Vagina (tissue), 2 donors: ENCODE data around the gene KHDRBS1. TPM values are rescaled to one million over a fixed set of nuclear protein-coding genes. Genes with fewer than 3 reads are reported as not detected.
"Not testable (repeated sequence)": the region's sequence is repeated elsewhere in the genome, so short reads cannot be mapped to it uniquely, and the experiment has no call there.

Experiments
- DNase-seq, 2 donors: peaks; one replicate each; pipeline ENCODE4 v3.0.0-alpha.2; 2017; ENCODE audit errors: extremely low spot score in 2 of 2
- H3K27ac ChIP-seq: fragments of 200-600 bp; sonication (generic); one replicate; pipeline ENCODE4 v1.5.1; 2019
- H3K27me3 ChIP-seq: fragments of 200-600 bp; sonication (generic); one replicate; pipeline ENCODE4 v1.5.1; 2019
- H3K36me3 ChIP-seq, 2 donors: fragments of 200-600 bp; sonication (generic); one replicate each; pipeline ENCODE4 v1.5.1; 2017 to 2019
- H3K4me1 ChIP-seq: fragments of 200-600 bp; sonication (generic); one replicate; pipeline ENCODE4 v1.5.1; 2019
- H3K4me3 ChIP-seq, 2 donors: fragments of 200-600 bp; sonication (generic); 1 replicate in 1 of 2; 2 replicates in 1 of 2; pipeline ENCODE4 v1.5.1; 2016 to 2019
- H3K9me3 ChIP-seq: fragments of 200-600 bp; sonication (generic); one replicate; pipeline ENCODE4 v1.5.1; 2019
- POLR2A ChIP-seq, 2 donors: fragments of 450-650 bp; IDR thresholded peaks; one replicate each; pipeline ENCODE4 v1.6.1; 2017; ENCODE audit warnings: antibody characterized with exemption in 2 of 2, mild to moderate bottlenecking in 2 of 2, moderate library complexity in 2 of 2
- POLR2AphosphoS5 ChIP-seq, 2 donors: sonication (generic); formaldehyde crosslinking; IDR thresholded peaks; one replicate each; pipeline ENCODE4 v1.9.0; 2017; ENCODE audit warnings: antibody characterized with exemption in 2 of 2, mild to moderate bottlenecking in 2 of 2, low read depth in 1 of 2; ENCODE audit not compliant: insufficient read depth in 1 of 2
- intact Hi-C: fragments of 100-400 bp; cut with DNase I; formaldehyde crosslinking; loops from one replicate; pipeline ENCODE4 v1.15.1; 2023
- total RNA-seq: library from RNA; depleted of rRNA; stranded (reverse); fragments of >200 nt; gene quantifications from one replicate; pipeline ENCODE4 v1.2.3, GENCODE V29; 2016
- TF ChIP-seq, protein P1 (sequence below), 3 experiments: fragments of 450-650 bp in 2 of 3; fragments of 200-600 bp in 1 of 3; sonication (generic) in 1 of 3; IDR thresholded peaks; one replicate each; pipeline ENCODE4 v1.5.1; 2017 to 2019; ENCODE audit warnings: antibody characterized with exemption in 3 of 3, mild to moderate bottlenecking in 2 of 3, moderate library complexity in 2 of 3

KHDRBS1 gene
- total RNA-seq, 1 donor from 2014 or later: 104 TPM

DNA sequence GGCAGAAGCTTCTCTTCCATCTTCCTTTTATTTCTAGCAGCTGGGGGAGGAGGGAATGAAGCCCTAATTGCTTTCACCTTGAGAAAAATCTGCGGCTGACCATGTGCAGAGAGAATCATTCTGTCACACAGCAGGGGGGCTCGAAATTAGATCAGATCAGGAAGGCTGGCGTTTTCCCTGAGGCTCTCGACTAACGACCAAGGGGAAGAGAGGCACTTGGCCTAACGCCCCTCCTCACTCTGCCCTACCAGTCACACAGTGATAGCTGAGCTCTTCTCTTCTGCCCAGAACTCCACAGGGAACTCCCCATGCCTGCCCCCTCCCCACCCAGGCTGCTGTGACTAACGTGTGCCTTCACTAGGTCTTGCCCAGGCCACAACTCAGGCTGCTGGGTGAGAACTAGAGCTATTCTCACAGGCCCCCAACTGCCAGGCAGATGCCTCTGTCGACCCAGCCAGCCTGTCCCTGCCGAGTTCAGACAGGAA lies 26.5 kb upstream of the KHDRBS1 start:
- H3K4me1 ChIP-seq: peaks cover 8% of the 10 kb centered on the region
- no peak for DNase-seq
- intact Hi-C loops: no loop called here

DNA sequence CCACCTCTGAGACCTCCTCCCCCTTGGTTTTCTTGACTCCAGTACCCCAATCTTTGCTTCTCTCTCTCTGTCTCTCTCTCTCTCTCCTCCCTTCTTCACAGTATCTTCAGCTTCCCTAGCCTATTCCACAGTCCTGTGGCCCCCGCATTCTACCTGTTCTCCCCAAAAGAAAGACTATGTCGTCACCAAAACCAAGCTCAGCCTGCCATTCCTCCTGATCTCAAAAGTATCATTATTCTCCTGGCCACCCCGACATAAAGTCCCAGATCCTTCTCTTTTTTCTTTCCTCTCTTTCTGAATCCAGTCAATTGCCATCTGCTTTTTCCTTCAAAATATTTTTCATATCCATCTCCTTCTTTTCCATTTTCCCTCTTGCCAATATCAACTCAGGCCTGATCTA lies 23.7 kb upstream of the KHDRBS1 start:
- TF ChIP-seq POLR2AphosphoS5 (IDR thresholded peaks at IDR 0.05; ENCODE audit: insufficient read depth in 1 of 2, low read depth in 1 of 2): no peak
- TF ChIP-seq, protein P1, sequence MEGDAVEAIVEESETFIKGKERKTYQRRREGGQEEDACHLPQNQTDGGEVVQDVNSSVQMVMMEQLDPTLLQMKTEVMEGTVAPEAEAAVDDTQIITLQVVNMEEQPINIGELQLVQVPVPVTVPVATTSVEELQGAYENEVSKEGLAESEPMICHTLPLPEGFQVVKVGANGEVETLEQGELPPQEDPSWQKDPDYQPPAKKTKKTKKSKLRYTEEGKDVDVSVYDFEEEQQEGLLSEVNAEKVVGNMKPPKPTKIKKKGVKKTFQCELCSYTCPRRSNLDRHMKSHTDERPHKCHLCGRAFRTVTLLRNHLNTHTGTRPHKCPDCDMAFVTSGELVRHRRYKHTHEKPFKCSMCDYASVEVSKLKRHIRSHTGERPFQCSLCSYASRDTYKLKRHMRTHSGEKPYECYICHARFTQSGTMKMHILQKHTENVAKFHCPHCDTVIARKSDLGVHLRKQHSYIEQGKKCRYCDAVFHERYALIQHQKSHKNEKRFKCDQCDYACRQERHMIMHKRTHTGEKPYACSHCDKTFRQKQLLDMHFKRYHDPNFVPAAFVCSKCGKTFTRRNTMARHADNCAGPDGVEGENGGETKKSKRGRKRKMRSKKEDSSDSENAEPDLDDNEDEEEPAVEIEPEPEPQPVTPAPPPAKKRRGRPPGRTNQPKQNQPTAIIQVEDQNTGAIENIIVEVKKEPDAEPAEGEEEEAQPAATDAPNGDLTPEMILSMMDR (IDR thresholded peaks at IDR 0.05): no peak
- TF ChIP-seq POLR2A (IDR thresholded peaks at IDR 0.05): no peak
- intact Hi-C loops: no loop called here
- Histone ChIP-seq H3K9me3 (no peaks in the 10 kb centered on the region), H3K4me1 (peaks cover 4% of the 10 kb centered on the region), H3K36me3 (no peaks in the 10 kb centered on the region), H3K4me3 (no peak overlapping the region), H3K27me3 (no peaks in the 10 kb centered on the region), H3K27ac (no peak overlapping the region)
- DNase-seq: no peak

More for the DNA sequence above, 26.5 kb upstream of the KHDRBS1 start:
- TF ChIP-seq POLR2A (IDR thresholded peaks at IDR 0.05): no peak
- TF ChIP-seq POLR2AphosphoS5 (IDR thresholded peaks at IDR 0.05; ENCODE audit: insufficient read depth in 1 of 2, low read depth in 1 of 2): no peak
- TF ChIP-seq, protein P1 (IDR thresholded peaks at IDR 0.05): no peak
- Histone ChIP-seq H3K9me3 (no peaks in the 10 kb centered on the region), H3K27me3 (no peaks in the 10 kb centered on the region), H3K36me3 (no peaks in the 10 kb centered on the region), H3K27ac (no peak overlapping the region), H3K4me3 (no peak overlapping the region)

DNA sequence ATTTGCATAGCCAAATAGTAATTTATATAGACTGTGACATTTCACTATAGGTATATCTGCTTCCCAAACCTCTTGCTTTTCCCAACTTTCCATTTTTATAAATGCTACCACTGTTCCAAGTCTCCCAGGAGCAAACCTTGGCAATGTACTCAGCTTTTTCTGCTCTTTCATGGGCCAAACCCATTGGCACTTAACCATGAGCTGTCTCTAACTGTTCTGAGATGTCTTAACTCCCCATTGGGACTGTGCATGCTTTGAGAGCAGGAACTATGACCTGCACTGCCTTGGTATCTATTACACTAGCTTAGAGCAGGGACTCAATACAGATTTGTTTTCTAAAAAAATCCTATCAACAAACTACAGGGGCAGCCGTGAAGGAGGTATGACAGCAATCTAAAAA lies 22.5 kb upstream of the KHDRBS1 start:
- DNase-seq: no peak
- Histone ChIP-seq H3K27me3 (no peaks in the 10 kb centered on the region), H3K4me3 (no peak overlapping the region), H3K9me3 (no peaks in the 10 kb centered on the region), H3K27ac (no peak overlapping the region), H3K36me3 (no peaks in the 10 kb centered on the region), H3K4me1 (no peaks in the 10 kb centered on the region)
- TF ChIP-seq, protein P1 (IDR thresholded peaks at IDR 0.05): no peak
- TF ChIP-seq POLR2AphosphoS5 (IDR thresholded peaks at IDR 0.05; ENCODE audit: insufficient read depth in 1 of 2, low read depth in 1 of 2) (no peak), POLR2A (IDR thresholded peaks at IDR 0.05) (no peak)
- intact Hi-C loops: no loop called here

DNA sequence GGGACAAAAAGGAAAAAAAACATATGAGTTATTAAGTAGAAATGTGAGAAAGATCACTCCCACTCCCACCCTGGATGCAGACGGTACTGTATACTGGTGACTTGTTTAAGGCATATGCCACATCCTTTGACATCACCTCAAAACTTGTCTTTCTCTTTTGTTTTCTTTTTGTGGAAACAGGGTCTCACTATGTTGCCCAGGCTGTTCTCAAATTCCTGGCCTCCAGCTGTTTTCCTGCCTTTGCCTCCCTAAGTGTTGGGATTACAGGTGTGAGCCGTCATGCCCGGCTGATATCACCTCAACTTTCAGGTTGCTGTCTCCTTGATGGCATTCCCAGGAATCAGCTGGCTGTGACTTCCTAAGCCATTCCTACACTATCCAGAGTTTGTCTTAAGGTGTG lies 18.4 kb upstream of the KHDRBS1 start:
- H3K36me3 ChIP-seq: no peaks in the 10 kb centered on the region
- TF ChIP-seq POLR2A (IDR thresholded peaks at IDR 0.05) (no peak), POLR2AphosphoS5 (IDR thresholded peaks at IDR 0.05; ENCODE audit: insufficient read depth in 1 of 2, low read depth in 1 of 2) (no peak)
- TF ChIP-seq, protein P1 (IDR thresholded peaks at IDR 0.05): no peak

DNA sequence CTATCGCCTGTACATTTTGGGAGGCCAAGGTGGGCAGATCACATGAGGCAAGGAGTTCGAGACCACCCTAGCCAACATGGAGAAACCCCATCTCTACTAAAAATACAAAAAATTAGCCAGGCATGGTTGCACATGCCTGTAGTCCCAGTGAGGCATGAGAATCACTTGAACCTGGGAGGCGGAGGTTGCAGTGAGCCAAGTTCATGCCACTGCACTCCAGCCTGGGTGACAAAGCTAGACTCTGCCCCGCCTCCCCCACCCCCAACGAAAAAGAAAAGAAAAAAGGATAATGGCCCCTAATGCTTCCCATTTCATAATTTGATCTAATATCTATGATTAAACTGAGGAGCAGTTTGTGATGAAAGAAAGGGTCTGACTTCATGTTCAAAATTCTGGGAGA lies 17.5 kb upstream of the KHDRBS1 start:
- intact Hi-C loops, DNase-seq, H3K27me3 ChIP-seq, H3K4me1 ChIP-seq, H3K36me3 ChIP-seq, H3K4me3 ChIP-seq, H3K9me3 ChIP-seq, H3K27ac ChIP-seq: not testable (repeated sequence)

More for the DNA sequence above, 18.4 kb upstream of the KHDRBS1 start:
- no peaks in the 10 kb centered on the region for H3K9me3 ChIP-seq
- H3K27ac ChIP-seq: no peak overlapping the region
- intact Hi-C loops: no loop called here
- DNase-seq: no peak
- H3K4me1 ChIP-seq: no peaks in the 10 kb centered on the region
- H3K4me3 ChIP-seq: no peak overlapping the region
- no peaks in the 10 kb centered on the region for H3K27me3 ChIP-seq
